ENCODE data around the gene FTSJ3. TPM values are rescaled to one million over a fixed set of nuclear protein-coding genes. Genes with fewer than 3 reads are reported as not detected.

Gene FTSJ3
- total RNA-seq, 1 donor from 2014 or later, result 37.4 TPM

GRCh38 chr17:63792055-63792729 lies 35.3 kb downstream of the FTSJ3 start:
- no peak for ATAC-seq
- DNase-seq, result no peak
- Histone ChIP-seq H3K4me3 (no peak overlapping the region), H3K36me3 (peaks cover 98% of the 10 kb centered on the region), H3K27ac (no peak overlapping the region), H3K4me1 (no peaks in the 10 kb centered on the region), H3K27me3 (ENCODE audit: low read depth) (no peaks in the 10 kb centered on the region), H3K9me3 (no peaks in the 10 kb centered on the region)
- TF ChIP-seq CTCF (IDR thresholded peaks at IDR 0.05), result no peak
- intact Hi-C loops (cut with DNase I), result no loop called here

- no peak for TF ChIP-seq CTCF (IDR thresholded peaks at IDR 0.05)
- Histone ChIP-seq H3K4me1 (peaks cover under 1% of the 10 kb centered on the region), H3K27me3 (ENCODE audit: low read depth) (no peaks in the 10 kb centered on the region), H3K36me3 (peaks cover 93% of the 10 kb centered on the region), H3K4me3 (no peak overlapping the region), H3K9me3 (no peaks in the 10 kb centered on the region), H3K27ac (no peak overlapping the region)
- ATAC-seq (no peak), DNase-seq (no peak)
- intact Hi-C loops (cut with DNase I), result no loop called here
These were observed 37.4 kb downstream of the FTSJ3 start for GRCh38 chr17:63790057-63790456.

- no peak for DNase-seq
- no peak for TF ChIP-seq CTCF (IDR thresholded peaks at IDR 0.05)
- Histone ChIP-seq H3K9me3 (no peaks in the 10 kb centered on the region), H3K4me3 (no peak overlapping the region), H3K36me3 (peaks cover 78% of the 10 kb centered on the region), H3K27me3 (ENCODE audit: low read depth) (no peaks in the 10 kb centered on the region), H3K27ac (no peak overlapping the region), H3K4me1 (peaks cover 17% of the 10 kb centered on the region)
- ATAC-seq, result no peak
- intact Hi-C loops (cut with DNase I), result no loop called here
These were observed 40.3 kb downstream of the FTSJ3 start for GRCh38 chr17:63786971-63787711.

- Histone ChIP-seq H3K9me3 (no peaks in the 10 kb centered on the region), H3K4me1 (peaks cover 20% of the 10 kb centered on the region), H3K36me3 (peaks cover 72% of the 10 kb centered on the region), H3K4me3 (no peak overlapping the region), H3K27ac (no peak overlapping the region), H3K27me3 (ENCODE audit: low read depth) (no peaks in the 10 kb centered on the region)
- intact Hi-C loops (cut with DNase I), result no loop called here
- DNase-seq (no peak), ATAC-seq (no peak)
- TF ChIP-seq CTCF (IDR thresholded peaks at IDR 0.05), result no peak
These were observed 41.3 kb downstream of the FTSJ3 start for GRCh38 chr17:63786117-63786516.

GRCh38 chr17:63785556-63785955 lies 41.9 kb downstream of the FTSJ3 start:
- Histone ChIP-seq H3K27me3 (ENCODE audit: low read depth) (no peaks in the 10 kb centered on the region), H3K27ac (no peak overlapping the region), H3K9me3 (no peaks in the 10 kb centered on the region), H3K4me1 (peaks cover 25% of the 10 kb centered on the region), H3K4me3 (no peak overlapping the region), H3K36me3 (peaks cover 66% of the 10 kb centered on the region)
- DNase-seq, result no peak
- intact Hi-C loops (cut with DNase I), result no loop called here
- ATAC-seq, result no peak
- TF ChIP-seq CTCF (IDR thresholded peaks at IDR 0.05), result no peak
